Activated CD4-positive, alpha-beta memory T cell treated with anti-CD3 and anti-CD28 coated beads, Interleukin-2, amount 10 ng/mL, durations not matched to agents 7 days and 5 days (primary cell): ENCODE data around the gene MORC4. TPM values are rescaled to one million over a fixed set of nuclear protein-coding genes. Genes with fewer than 3 reads are reported as not detected.

Experiments used
- CTCF ChIA-PET: fragments of 350-600 bp; sonication (Branson Sonifier 250); formaldehyde crosslinking; loops from one replicate; lab custom pipeline; 2021; ENCODE audit warnings: antibody characterized with exemption, inconsistent platforms; lab: Charles Lee
- POLR2A ChIA-PET: fragments of 350-600 bp; sonication (Branson Sonifier 250); formaldehyde crosslinking; loops from one replicate; lab custom pipeline; 2021; ENCODE audit warnings: antibody characterized with exemption; lab: Charles Lee
- DNase-seq: peaks from one replicate; pipeline ENCODE4 v3.0.0-alpha.2; 2020
- H3K27ac Mint-ChIP-seq: one replicate; pipeline ENCODE4 v1.8.0; 2021; ENCODE audit warnings: mild to moderate bottlenecking, mixed read lengths
- H3K27me3 Mint-ChIP-seq: one replicate; pipeline ENCODE4 v1.8.0; 2021; ENCODE audit warnings: mixed read lengths
- H3K36me3 Mint-ChIP-seq: one replicate; pipeline ENCODE4 v1.8.0; 2021; ENCODE audit warnings: low read depth, mixed read lengths
- H3K4me1 Mint-ChIP-seq: one replicate; pipeline ENCODE4 v1.8.0; 2021; ENCODE audit warnings: mixed read lengths
- H3K4me3 Mint-ChIP-seq: one replicate; pipeline ENCODE4 v1.8.0; 2021; ENCODE audit warnings: mild to moderate bottlenecking, mixed read lengths
- H3K9me3 Mint-ChIP-seq: one replicate; pipeline ENCODE4 v1.8.0; 2021; ENCODE audit warnings: mixed read lengths
- total RNA-seq, 2 experiments: library from RNA; stranded (reverse); gene quantifications; one replicate each; pipeline ENCODE4 v1.2.3, GENCODE V29; 2021

MORC4 gene
- total RNA-seq, 2 experiments from 2014 or later = 6.3 to 6.9 TPM

GRCh38 chrX:106899841-106900240, 100.2 kb downstream of the MORC4 start:
- Mint-ChIP-seq H3K9me3 (no peaks in the 10 kb centered on the region), H3K27ac (no peak overlapping the region), H3K36me3 (no peaks in the 10 kb centered on the region), H3K4me3 (no peak overlapping the region), H3K27me3 (no peaks in the 10 kb centered on the region), H3K4me1 (no peaks in the 10 kb centered on the region)
- POLR2A ChIA-PET = no interaction called here
- DNase-seq = no peak
- CTCF ChIA-PET = interaction anchor here (0.7 kb wide), 1 partner anchor 66 kb away, joined by 5 read pairs; no protein-coding TSS in a partner anchor

DNA sequence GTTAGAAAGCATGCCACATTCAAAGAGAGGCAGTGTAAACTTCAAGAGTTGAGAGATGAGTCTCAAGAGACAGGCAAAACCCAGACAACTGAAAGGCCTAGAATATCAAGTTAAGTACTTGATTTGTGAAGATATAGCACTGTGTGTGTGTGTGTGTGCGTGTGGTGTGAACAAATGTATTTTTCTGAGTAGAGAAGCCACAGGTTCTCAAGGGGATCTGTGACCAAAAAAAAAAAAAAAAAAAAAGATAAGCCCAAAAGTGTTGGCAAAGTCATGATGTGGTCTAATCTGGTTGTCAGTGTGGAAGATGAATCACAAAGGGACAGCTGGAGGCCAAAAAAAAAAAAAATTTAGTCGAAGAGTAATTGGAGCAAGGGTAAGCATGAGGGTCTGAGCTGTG, 100.7 kb downstream of the MORC4 start:
- H3K27me3 Mint-ChIP-seq = no peaks in the 10 kb centered on the region
- H3K4me1 Mint-ChIP-seq = no peaks in the 10 kb centered on the region
- no peak overlapping the region for H3K27ac Mint-ChIP-seq
- DNase-seq = no peak
- H3K9me3 Mint-ChIP-seq = no peaks in the 10 kb centered on the region
- H3K4me3 Mint-ChIP-seq = no peak overlapping the region
- CTCF ChIA-PET = interaction anchor here (0.7 to 1.2 kb wide), 7 partner anchors 9 to 878 kb away, joined by 3 to 5 read pairs (median 4); partner anchors contain the start of gene NCBP2L
- POLR2A ChIA-PET = no interaction called here
- H3K36me3 Mint-ChIP-seq = no peaks in the 10 kb centered on the region

DNA sequence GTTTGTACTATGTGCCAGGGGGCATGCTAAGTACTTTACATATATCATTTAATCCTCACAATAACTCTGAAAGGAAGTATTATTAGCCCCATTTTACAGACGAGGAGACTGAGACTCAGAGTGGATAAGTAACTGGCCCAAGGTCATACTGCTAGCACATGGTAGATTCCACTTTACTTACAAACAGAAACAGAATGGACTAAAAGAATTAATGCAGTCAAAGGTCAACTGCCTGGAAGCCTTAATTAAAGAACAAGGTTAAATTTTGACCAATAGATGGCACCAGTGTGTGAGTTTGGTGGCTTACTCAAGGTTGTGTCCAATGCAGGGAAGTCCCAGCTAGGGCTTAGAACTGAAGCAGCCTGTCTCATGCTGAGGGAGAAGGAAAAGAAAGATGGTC, 101.5 kb downstream of the MORC4 start:
- H3K27me3 Mint-ChIP-seq = no peaks in the 10 kb centered on the region
- ChIA-PET POLR2A (no interaction called here), CTCF (interaction anchor here (0.7 to 1.8 kb wide), 9 partner anchors 9 to 879 kb away, joined by 3 to 9 read pairs (median 4); partner anchors contain the start of gene NCBP2L)
- H3K27ac Mint-ChIP-seq = no peak overlapping the region
- no peaks in the 10 kb centered on the region for H3K9me3 Mint-ChIP-seq
- no peaks in the 10 kb centered on the region for H3K4me1 Mint-ChIP-seq
- DNase-seq = no peak
- no peaks in the 10 kb centered on the region for H3K36me3 Mint-ChIP-seq
- no peak overlapping the region for H3K4me3 Mint-ChIP-seq

- Mint-ChIP-seq H3K36me3 (no peaks in the 10 kb centered on the region), H3K4me1 (no peaks in the 10 kb centered on the region), H3K4me3 (no peak overlapping the region), H3K27ac (no peak overlapping the region), H3K27me3 (no peaks in the 10 kb centered on the region), H3K9me3 (no peaks in the 10 kb centered on the region)
- DNase-seq = no peak
- CTCF ChIA-PET = interaction anchor here (1.8 kb wide), 1 partner anchor 8 kb away, joined by 9 read pairs; no protein-coding TSS in a partner anchor
- POLR2A ChIA-PET = no interaction called here
Measured at GRCh38 chrX:106897259-106897658, 102.8 kb downstream of the MORC4 start.

DNA sequence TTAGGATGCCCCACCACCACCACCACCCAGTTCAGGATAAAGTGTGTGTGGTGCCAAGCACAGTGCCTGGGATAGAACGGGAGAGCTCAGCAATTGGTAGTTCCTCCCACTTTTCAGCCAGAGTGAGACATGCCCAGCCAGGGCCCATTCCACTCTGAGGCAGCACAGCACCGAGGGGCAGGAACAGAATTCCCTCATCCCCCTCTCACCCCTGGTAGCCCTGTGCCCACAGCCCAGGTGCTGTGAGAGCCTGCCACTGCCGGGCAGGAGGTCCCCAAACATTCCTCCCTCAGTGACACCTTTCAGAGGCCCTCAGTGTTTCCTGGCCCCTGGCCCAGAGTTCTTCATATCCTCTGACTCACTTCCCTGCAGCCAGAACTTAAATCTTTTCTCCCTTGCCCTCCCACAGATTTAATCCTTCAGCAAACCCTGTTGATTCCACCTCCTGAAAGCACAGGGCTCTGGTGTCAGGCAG, 105.0 kb downstream of the MORC4 start:
- POLR2A ChIA-PET = no interaction called here
- no peaks in the 10 kb centered on the region for H3K4me1 Mint-ChIP-seq
- no peak overlapping the region for H3K27ac Mint-ChIP-seq
- H3K9me3 Mint-ChIP-seq = no peaks in the 10 kb centered on the region
- H3K4me3 Mint-ChIP-seq = no peak overlapping the region
- H3K36me3 Mint-ChIP-seq = no peaks in the 10 kb centered on the region
- DNase-seq = no peak
- H3K27me3 Mint-ChIP-seq = no peaks in the 10 kb centered on the region
- CTCF ChIA-PET = interaction anchor here (0.9 to 1.8 kb wide), 6 partner anchors 12 to 197 kb away, joined by 3 to 4 read pairs (median 3); no protein-coding TSS in a partner anchor

- Mint-ChIP-seq H3K9me3 (no peaks in the 10 kb centered on the region), H3K27me3 (no peaks in the 10 kb centered on the region), H3K4me1 (no peaks in the 10 kb centered on the region), H3K4me3 (no peak overlapping the region), H3K36me3 (no peaks in the 10 kb centered on the region), H3K27ac (no peak overlapping the region)
- ChIA-PET CTCF (interaction anchor here (0.7 to 1.8 kb wide), 7 partner anchors 9 to 883 kb away, joined by 3 to 4 read pairs (median 3); partner anchors contain the start of genes NCBP2L and RIPPLY1), POLR2A (no interaction called here)
- DNase-seq = peak; percentile 42
Measured at GRCh38 chrX:106894392-106894909, 105.6 kb downstream of the MORC4 start.

GRCh38 chrX:106891762-106892460, 108.1 kb downstream of the MORC4 start:
- H3K27ac Mint-ChIP-seq = no peak overlapping the region
- no peaks in the 10 kb centered on the region for H3K9me3 Mint-ChIP-seq
- CTCF ChIA-PET = interaction anchor here (0.8 to 1.1 kb wide), 2 partner anchors 17 to 540 kb away, joined by 3 read pairs; no protein-coding TSS in a partner anchor
- H3K4me3 Mint-ChIP-seq = no peak overlapping the region
- DNase-seq = no peak
- POLR2A ChIA-PET = no interaction called here
- no peaks in the 10 kb centered on the region for H3K4me1 Mint-ChIP-seq
- H3K27me3 Mint-ChIP-seq = peaks cover 1% of the 10 kb centered on the region
- no peaks in the 10 kb centered on the region for H3K36me3 Mint-ChIP-seq

Other genes with a start within 250 kb of the MORC4 start
- gene TBC1D8B, start 197.5 kb downstream of the MORC4 start, total RNA-seq = 1 to 10 TPM; 1.4 to 1.5 TPM
- not detected for gene RIPPLY1, start 96.9 kb downstream of the MORC4 start, total RNA-seq
- gene CLDN2, start 79.8 kb downstream of the MORC4 start, total RNA-seq = not detected
- 10 to 100 TPM; 15.7 to 20.2 TPM for gene RBM41, start 118.6 kb upstream of the MORC4 start, total RNA-seq
- gene NUP62CL, start 206.2 kb upstream of the MORC4 start, total RNA-seq = 1 to 10 TPM; 2.3 to 2.5 TPM
- not detected for gene DNAAF6, start 206.4 kb upstream of the MORC4 start, total RNA-seq